ENCODE measurements around the gene PCSK7. TPM values are rescaled to one million over a fixed set of nuclear protein-coding genes. Genes with fewer than 3 reads are reported as not detected.

PCSK7 gene
- total and polyA plus RNA-seq, 2 of the 4 experiments (the other 2 are of a cell fraction), result 35.8 to 54.3 TPM

DNA sequence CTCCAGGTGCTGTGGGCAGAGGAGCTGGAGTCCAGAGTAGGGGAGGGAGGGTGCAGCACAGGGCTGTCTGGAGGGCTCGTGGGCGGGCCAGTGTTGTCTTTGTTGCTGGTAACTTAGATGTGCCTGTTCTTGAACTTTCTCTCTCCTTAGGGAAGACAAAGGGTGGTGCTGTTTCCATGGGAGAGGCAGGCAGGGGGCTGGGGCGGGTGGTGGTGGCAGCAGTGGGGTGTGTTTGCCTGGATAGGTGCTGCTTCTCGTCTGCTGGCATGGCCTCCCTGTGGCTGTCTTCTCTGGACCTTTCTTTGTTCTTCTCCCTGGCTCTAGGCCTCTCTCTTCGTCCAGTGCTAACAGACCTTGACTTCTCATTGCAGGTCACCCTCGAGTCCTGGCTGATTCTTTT is 44.9 kb downstream of the PCSK7 start:
- WGBS, 2 experiments (ENCODE audit: extremely low coverage in 2 of 2, insufficient read length in 1 of 2), result 60% methylated on average over 1 of the region's 6 CpGs; no CpG with 5 or more reads in 1 of the 2 experiments
- Histone ChIP-seq H3K79me1 (ENCODE audit: low read depth in 1 of 2, low read length in 2 of 2) (no peaks in the 10 kb centered on the region), H4K5ac (ENCODE audit: low read depth, low read length) (no peak overlapping the region), H3K4me3 (ENCODE audit: insufficient read depth, low read depth, low read length) (no peak overlapping the region), H2AK5ac (ENCODE audit: low read depth, low read length) (no peak overlapping the region), H2AFZ (replicated peaks; ENCODE audit: low read length, poor library complexity) (no peak overlapping the region), H3K9me1 (ENCODE audit: insufficient read depth, low read length) (0 out of 2 replicates have a peak, but pooled peaks cover 4% of the 10 kb centered on the region), H3K56ac (ENCODE audit: extremely low read depth, insufficient read depth, low read length) (no peak overlapping the region), H3K4me1 (ENCODE audit: control insufficient read depth, insufficient read depth, low read length) (no peaks in the 10 kb centered on the region), H2BK20ac (ENCODE audit: low read depth, low read length) (no peak overlapping the region), H3K9me3 (ENCODE audit: control insufficient read depth, insufficient read depth, low read length) (no peaks in the 10 kb centered on the region), H3K18ac (ENCODE audit: low read depth, low read length) (no peak overlapping the region), H4K8ac (ENCODE audit: low read depth in 2 of 2, low read length in 2 of 2) (no peak overlapping the region), H2BK15ac (ENCODE audit: low read depth, low read length) (no peak overlapping the region), H4K91ac (ENCODE audit: insufficient read depth, low read depth, low read length) (no peak overlapping the region), H3K27me3 (ENCODE audit: control insufficient read depth, insufficient read depth, low read length) (no peaks in the 10 kb centered on the region), H3K4ac (ENCODE audit: low read depth, low read length) (no peak overlapping the region), H3K27ac (ENCODE audit: insufficient read depth, low read length) (no peak overlapping the region), H3K4me2 (ENCODE audit: low read depth, low read length) (no peak overlapping the region), H2BK5ac (ENCODE audit: low read depth, low read length, poor library complexity, severe bottlenecking) (no peak overlapping the region), H4K20me1 (ENCODE audit: insufficient read depth, low read length) (no peaks in the 10 kb centered on the region), H3K23ac (ENCODE audit: low read depth, low read length) (no peak overlapping the region), H2BK120ac (ENCODE audit: low read depth, low read length) (no peak overlapping the region), H2AK9ac (replicated peaks; ENCODE audit: low read depth, low read length, poor library complexity) (no peak overlapping the region), H3K14ac (replicated peaks; ENCODE audit: low read depth, low read length) (no peak overlapping the region), H3K36me3 (ENCODE audit: control insufficient read depth, insufficient read depth, low read length) (peaks cover 67% of the 10 kb centered on the region), H3K9ac (ENCODE audit: low read depth, low read length) (no peak overlapping the region)
- ChIA-PET CTCF (no interaction called here), POLR2A (ENCODE audit: unreplicated experiment) (no interaction called here)
- intact Hi-C loops (cut with micrococcal nuclease) (no loop called here), in situ Hi-C loops (cut with MboI; ENCODE audit: low sequenced_read_pairs) (no loop called here), dilution Hi-C loops (cut with HindIII; ENCODE audit: low sequenced_read_pairs, unreplicated experiment) (no loop called here)
- ATAC-seq (ENCODE audit: low read depth) (no peak), DNase-seq (no peak)
- TF ChIP-seq MXI1 (IDR thresholded peaks at IDR 0.05; ENCODE audit: borderline replicate concordance, low read depth, low read length) (no peak), MAFK (IDR thresholded peaks at IDR 0.05; ENCODE audit: low read depth, low read length) (no peak), POLR2A (IDR thresholded peaks at IDR 0.05; ENCODE audit: low read depth, low read length) (no peak), RFX5 (IDR thresholded peaks at IDR 0.05; ENCODE audit: low read depth, low read length) (no peak), FOS (IDR thresholded peaks at IDR 0.05; ENCODE audit: low read depth, low read length) (no peak), CHD1 (IDR thresholded peaks at IDR 0.05; ENCODE audit: low read depth, low read length) (no peak), BHLHE40 (IDR thresholded peaks at IDR 0.05; ENCODE audit: low read depth, low read length) (no peak), RCOR1 (IDR thresholded peaks at IDR 0.05; ENCODE audit: insufficient replicate concordance, low read length) (no peak), NFE2L2 (IDR thresholded peaks at IDR 0.05; ENCODE audit: low read depth, low read length) (no peak)
- TF ChIP-seq, protein P1, sequence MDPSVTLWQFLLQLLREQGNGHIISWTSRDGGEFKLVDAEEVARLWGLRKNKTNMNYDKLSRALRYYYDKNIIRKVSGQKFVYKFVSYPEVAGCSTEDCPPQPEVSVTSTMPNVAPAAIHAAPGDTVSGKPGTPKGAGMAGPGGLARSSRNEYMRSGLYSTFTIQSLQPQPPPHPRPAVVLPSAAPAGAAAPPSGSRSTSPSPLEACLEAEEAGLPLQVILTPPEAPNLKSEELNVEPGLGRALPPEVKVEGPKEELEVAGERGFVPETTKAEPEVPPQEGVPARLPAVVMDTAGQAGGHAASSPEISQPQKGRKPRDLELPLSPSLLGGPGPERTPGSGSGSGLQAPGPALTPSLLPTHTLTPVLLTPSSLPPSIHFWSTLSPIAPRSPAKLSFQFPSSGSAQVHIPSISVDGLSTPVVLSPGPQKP (IDR thresholded peaks at IDR 0.05; ENCODE audit: borderline replicate concordance, low read depth, low read length), result no peak
- TF ChIP-seq, protein P2, sequence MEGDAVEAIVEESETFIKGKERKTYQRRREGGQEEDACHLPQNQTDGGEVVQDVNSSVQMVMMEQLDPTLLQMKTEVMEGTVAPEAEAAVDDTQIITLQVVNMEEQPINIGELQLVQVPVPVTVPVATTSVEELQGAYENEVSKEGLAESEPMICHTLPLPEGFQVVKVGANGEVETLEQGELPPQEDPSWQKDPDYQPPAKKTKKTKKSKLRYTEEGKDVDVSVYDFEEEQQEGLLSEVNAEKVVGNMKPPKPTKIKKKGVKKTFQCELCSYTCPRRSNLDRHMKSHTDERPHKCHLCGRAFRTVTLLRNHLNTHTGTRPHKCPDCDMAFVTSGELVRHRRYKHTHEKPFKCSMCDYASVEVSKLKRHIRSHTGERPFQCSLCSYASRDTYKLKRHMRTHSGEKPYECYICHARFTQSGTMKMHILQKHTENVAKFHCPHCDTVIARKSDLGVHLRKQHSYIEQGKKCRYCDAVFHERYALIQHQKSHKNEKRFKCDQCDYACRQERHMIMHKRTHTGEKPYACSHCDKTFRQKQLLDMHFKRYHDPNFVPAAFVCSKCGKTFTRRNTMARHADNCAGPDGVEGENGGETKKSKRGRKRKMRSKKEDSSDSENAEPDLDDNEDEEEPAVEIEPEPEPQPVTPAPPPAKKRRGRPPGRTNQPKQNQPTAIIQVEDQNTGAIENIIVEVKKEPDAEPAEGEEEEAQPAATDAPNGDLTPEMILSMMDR (conservative IDR thresholded peaks at IDR 0.05; ENCODE audit: low read depth, low read length), result no peak
- no TSS peak for BruUV-seq (replicated peaks)
